GM06990 (cell line): ENCODE measurements around the gene ADAMTS3.
A peak's percentile ranks its signal among the peaks of the same experiment; 100 is the strongest.

ENCODE experiments used
- DNase-seq: peaks from one replicate; pipeline ENCODE4 v3.0.0-alpha.2; 2011; ENCODE audit not compliant: insufficient read length; ENCODE audit errors: extremely low read depth
- H3K27me3 ChIP-seq: replicated peaks from 2 replicates; pipeline ENCODE4 v1.6.0; 2011; ENCODE audit warnings: low read length; ENCODE audit not compliant: control insufficient read depth, insufficient read depth
- H3K36me3 ChIP-seq: 2 replicates; pipeline ENCODE4 v1.5.1; 2011; ENCODE audit warnings: low read length; ENCODE audit not compliant: control insufficient read depth, insufficient read depth
- H3K4me3 ChIP-seq: replicated peaks from 2 replicates; pipeline ENCODE4 v1.5.1; 2011; ENCODE audit warnings: low read depth, mild to moderate bottlenecking, control low read depth, low read length
- CTCF ChIP-seq: IDR thresholded peaks from 2 replicates; pipeline ENCODE4 v1.5.1; 2011; ENCODE audit warnings: low read length, control low read depth, mild to moderate bottlenecking, inconsistent platforms; ENCODE audit not compliant: insufficient read depth, poor library complexity, severe bottlenecking

The ADAMTS3 gene

DNA sequence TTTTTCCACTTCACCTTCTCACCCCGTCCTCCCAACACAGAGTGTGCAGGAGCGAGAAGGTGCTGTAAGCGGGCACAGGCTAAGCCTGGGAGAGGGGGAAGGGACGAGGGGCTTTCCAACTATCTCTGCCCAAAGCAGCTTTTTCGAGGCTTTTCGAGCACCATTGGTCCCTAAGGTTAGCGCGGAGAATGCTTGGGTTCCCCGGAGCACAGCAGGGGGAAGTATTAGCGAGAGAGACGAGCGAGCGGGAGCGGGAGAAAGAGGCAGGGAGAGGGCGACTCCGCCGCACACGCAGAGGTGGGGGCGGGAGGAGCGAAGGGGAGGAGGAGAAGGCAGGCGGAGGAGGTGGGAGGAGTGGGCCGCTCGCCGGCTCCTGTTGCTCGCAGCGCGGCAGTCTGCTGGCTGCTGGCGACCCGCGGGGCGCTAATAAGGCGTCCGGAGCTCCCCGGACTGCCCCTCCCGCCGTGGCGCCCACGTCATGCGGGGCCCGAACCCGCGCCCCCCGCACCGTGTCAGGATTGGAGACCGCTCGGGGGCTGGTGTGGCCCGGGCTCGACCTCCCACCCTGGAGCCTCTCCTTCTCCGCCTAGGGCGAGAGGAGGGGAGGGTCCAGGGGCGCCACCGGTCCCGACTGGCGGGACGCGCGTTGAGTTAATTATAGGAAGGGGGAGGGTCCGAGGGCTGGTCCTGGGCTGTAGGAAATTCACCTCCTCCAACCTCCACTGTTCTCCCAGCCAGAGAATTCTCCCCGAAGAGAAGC is at the start of gene ADAMTS3:
Gene ADAMTS3 (minus strand): TSS at position 263 of the 760 bp plus-strand sequence. CDS start 459 bp downstream, outside the sequence.
- Histone ChIP-seq H3K36me3 (no peaks in the 10 kb centered on the region), H3K4me3 (peak within 1 kb of the TSS; percentile 41), H3K27me3 (no peaks in the 10 kb centered on the region)
- peak; percentile 11 for DNase-seq
- TF ChIP-seq CTCF: no peak

- no peak for TF ChIP-seq CTCF
- H3K27me3 ChIP-seq: no peaks in the 10 kb centered on the region
- no peak for DNase-seq
- H3K4me3 ChIP-seq: no peak overlapping the region
- H3K36me3 ChIP-seq: no peaks in the 10 kb centered on the region
Observed at GRCh38 chr4:72613959-72614358, 44.9 kb upstream of the ADAMTS3 start.

DNA sequence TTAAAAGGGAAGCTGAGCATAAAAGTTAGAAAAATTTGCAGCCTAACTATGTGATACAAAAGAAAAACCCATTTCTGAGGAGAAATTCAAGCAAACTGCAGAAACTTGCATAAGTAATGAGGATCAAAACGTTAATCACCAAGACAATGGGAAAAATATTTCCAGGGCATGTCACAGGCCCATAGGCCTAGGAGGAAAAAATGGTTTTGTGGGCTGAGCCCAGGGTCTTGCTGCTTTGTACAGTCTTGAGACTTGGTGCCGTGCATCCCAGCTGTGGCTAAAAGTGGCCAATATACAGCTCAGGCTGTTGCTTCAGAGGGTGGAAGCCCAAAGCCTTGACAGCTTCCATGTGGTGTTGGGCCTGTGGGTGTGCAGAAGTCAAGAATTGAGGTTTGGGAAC is 37.7 kb upstream of the ADAMTS3 start:
- no peaks in the 10 kb centered on the region for H3K27me3 ChIP-seq
- H3K36me3 ChIP-seq: no peaks in the 10 kb centered on the region
- no peak for DNase-seq
- no peak overlapping the region for H3K4me3 ChIP-seq
- TF ChIP-seq CTCF: no peak

GRCh38 chr4:72604324-72604723 is 35.3 kb upstream of the ADAMTS3 start:
- DNase-seq: no peak
- no peak overlapping the region for H3K4me3 ChIP-seq
- H3K36me3 ChIP-seq: no peaks in the 10 kb centered on the region
- no peak for TF ChIP-seq CTCF
- H3K27me3 ChIP-seq: no peaks in the 10 kb centered on the region

DNA sequence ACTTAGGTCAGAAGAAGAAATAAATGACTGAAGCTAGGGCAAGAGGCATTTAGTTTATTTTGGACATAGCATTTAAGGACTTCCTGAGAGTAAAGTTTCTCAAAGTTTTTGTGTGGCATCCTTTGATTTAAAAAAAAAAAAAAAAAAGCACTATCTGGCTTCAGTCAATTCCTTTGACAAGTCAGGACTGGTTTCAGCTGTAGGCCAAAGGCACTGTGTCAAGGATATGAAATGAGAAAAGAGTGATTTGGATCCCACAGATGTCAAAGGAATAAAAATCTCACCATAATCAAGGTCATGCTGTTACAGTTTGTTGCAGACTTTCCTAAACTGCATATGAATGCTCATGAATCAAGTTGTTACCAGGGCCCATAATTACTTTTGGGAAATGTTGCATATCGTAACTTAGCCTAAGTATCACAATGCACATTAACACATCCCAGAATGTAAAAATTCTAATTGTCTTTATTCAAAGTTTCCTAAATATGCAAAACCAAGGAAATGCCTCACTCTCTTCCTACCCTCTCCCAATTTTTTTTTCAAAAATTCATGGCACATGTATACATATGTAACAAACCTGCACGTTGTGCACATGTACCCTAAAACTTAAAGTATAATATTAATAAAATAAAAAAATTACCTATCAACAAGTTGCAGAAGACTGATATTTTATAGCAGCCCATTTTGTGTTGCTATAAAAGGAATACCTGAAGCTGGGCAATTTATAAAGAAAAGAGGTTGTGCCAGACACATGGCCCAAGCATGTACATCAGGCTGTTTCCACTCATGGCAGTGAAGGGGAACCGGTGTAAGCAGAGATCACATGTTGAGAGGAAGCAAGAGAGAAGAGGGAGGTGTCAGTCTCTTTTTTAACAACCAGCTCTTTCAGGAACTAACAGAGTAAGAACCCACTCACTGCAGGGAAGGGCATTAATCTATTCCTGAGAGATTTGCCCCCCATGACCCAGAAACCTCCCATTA is 33.7 kb upstream of the ADAMTS3 start:
- DNase-seq: no peak
- TF ChIP-seq CTCF: no peak
- Histone ChIP-seq H3K27me3 (no peaks in the 10 kb centered on the region), H3K4me3 (no peak overlapping the region), H3K36me3 (no peaks in the 10 kb centered on the region)
